NCI-H510A (cell line): ENCODE measurements around the gene PET117.
"Not testable (repeated sequence)": the region's sequence is repeated elsewhere in the genome, so short reads cannot be mapped to it uniquely, and the experiment has no call there.

ENCODE experiments used
- DNase-seq: peaks from one replicate; lab custom pipeline; 2025; lab: John Stamatoyannopoulos, UW

The PET117 gene, protein sequence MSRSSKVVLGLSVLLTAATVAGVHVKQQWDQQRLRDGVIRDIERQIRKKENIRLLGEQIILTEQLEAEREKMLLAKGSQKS

GRCh38 chr20:18137412-18138265 lies at the start of gene PET117, which contains the start of gene KAT14:
Gene PET117 (plus strand): TSS chr20:18137863. CDS start chr20:18137956, 93 bp downstream.
Gene KAT14 (plus strand): TSS chr20:18137863. CDS start chr20:18142661, 4,798 bp downstream.
- peak; percentile 93 for DNase-seq

GRCh38 chr20:18088298-18088697 lies 49.4 kb upstream of the PET117 start:
- not testable (repeated sequence) for DNase-seq

- DNase-seq = not testable (repeated sequence)
Observed at GRCh38 chr20:18088841-18089240, 48.8 kb upstream of the PET117 start.

DNA sequence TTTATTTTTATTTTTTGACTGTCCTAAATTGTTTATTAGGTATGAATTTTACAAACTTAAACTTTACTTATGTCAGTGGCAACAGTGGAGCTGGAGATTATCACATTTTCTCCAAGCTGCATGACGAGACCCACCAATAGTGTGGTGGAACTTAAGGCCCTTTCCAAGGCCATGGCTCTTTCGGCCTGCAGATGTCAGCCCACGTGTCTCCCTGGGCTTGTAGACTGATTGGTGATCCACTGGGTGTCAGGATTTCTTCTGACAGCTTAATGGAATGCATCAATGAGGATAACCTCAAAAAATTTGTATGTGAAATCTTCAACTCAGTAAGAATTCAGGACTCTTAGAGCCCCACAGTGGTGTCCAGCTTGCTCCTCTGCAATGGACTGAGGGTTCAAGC lies 47.6 kb upstream of the PET117 start:
- no peak for DNase-seq

DNA sequence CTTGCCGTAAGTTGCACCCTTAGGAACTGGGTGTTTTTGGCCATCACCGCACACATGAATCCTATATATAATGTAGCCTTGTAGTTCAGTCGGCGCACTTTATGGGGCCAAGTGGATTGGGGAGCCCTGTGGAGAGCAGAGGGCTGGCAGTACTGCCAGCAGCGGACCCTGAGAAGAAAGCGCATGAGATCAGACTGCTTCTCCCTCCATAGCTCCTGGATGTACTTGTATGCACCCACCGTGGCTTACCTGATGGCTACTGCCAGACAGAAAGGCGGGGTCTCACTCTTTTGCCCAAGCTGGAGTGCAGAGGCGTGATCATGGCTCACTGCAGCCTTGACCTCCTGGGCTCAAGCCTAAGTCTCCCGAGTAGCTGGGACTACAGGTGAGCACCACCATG lies 47.2 kb upstream of the PET117 start:
- no peak for DNase-seq

DNA sequence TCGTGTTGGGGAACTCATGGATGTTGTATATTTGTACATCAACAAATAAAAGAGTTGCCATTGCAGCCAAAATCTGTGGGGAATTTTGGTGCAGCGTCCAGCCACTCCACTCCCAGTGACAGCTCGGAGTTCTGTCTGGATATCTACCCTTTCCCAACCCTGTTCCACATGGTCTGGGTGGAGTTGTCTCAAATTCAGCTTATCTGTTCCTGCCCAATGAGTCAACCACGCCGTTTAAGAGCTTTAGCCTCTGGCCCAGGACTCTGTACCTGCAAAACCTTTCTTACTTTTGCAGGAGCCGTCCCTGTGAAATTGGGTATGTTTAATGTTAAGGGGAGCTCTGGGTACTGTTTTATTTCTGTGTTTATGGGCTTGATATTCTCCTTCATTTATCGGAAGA lies 46.0 kb upstream of the PET117 start:
- no peak for DNase-seq

DNA sequence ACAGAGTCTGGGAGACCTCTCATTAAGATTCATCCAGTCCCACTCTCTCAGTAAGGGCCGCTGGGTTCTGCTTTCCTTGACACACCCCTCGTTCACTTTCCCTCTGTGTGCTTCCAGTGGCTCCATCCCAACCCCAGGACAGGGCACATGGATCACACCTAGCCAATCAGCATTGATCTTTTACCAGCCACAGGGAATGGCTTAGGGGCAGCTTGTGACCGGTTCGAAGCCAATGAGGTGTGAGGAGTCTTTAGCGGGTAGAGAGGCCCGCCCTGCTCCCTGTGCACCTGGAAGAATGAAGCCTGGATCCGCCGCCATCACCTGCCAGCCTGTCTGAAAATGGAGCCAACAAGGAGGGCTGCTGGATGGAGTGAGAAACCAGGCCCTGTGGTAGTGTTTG lies 44.8 kb upstream of the PET117 start:
- no peak for DNase-seq

GRCh38 chr20:18093388-18093787 lies 44.3 kb upstream of the PET117 start:
- no peak for DNase-seq

GRCh38 chr20:18094191-18094590 lies 43.5 kb upstream of the PET117 start:
- DNase-seq = no peak

GRCh38 chr20:18100569-18100968 lies 37.1 kb upstream of the PET117 start:
- not testable (repeated sequence) for DNase-seq

DNA sequence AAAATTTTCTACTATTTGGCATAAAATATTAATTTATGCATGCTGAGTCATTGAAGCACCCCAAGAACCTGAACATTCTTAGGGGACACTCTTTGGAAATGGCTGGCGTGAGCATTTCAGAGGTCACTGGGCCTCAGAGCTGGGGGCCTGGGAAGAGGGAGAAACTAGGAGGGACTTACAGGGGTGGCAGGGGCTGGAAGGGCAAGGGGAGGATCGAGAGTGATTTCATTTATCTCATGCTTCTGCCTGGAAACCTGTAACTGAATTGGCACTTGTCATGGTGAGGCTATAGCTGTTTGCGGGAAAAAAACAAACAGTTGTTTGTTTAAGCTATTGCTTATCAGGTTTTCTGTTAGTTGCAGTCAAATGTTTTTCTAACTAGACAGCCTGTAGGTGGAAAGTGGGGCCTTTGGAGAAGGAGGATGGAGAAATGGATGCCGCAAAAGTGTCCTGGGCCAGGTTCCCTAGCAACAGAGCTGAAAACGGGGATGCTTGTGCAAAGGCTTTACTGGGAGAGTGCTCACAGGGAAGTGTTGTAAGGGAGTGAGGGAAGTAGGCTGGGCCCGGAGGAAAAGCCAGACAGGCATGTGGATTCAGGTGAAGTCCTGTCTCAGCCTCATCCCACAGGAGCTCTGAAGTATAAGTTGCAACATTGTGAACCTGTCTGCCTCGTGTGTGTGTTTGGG lies 36.4 kb upstream of the PET117 start:
- no peak for DNase-seq

DNA sequence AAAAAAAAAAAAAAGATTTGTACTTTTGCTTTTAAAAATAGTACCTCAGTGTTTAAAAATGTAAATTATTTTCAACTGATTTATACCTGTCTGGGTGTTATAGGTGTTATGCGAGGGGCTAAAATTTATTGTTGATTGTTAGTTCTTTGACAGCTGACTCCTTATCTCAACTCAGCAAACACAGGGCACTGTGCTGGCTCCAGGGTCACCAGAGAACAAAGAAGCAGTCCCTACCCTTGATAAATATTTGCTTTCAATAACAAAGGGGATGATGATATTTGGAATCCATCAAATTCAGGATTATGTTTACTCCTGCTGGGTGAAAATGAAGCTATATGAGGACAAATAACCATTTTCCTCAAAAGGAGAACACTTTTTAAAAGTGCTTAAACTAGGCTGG lies 34.2 kb upstream of the PET117 start:
- DNase-seq = no peak

DNA sequence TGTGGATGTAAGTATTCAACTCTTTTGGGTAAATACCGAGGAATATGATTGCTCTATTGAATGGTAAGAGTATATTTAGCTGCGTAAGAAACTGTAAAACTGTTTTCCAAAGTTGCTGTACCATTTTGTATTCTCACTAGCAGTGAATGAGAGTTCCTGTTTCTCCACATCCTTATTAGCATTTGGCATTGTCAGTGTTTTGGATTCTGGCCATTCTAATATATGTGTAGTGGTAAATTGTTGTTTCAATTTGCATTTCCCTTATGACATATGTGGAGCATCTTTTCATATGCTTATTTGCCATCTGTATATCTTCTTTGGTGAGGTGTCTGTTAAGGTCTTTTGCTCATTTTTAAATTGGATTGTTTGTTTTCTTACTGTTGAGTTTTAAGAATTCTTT lies 29.3 kb upstream of the PET117 start:
- no peak for DNase-seq

- not testable (repeated sequence) for DNase-seq
Observed at GRCh38 chr20:18128574-18128973, 9.1 kb upstream of the PET117 start.

DNA sequence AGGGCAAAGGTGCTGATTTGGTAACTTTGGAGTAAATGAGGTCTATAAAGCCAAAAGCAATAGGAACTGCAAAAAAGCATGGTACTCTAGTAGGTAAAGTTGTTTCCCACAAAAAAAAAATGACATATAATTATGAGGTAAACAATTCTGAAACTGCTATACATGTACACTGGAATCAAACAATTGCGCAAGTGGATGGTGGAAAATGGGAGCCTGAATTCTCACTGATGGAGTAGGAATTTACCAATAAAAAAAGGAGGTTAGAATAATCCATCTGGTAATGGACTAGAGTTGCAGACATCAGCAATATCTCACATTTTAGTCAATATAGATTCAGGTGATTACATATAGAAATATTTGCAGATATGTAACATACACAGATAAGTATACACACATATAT lies 5.0 kb upstream of the PET117 start:
- DNase-seq = no peak

GRCh38 chr20:18133962-18134361 lies 3.7 kb upstream of the PET117 start:
- DNase-seq = no peak

GRCh38 chr20:18138266-18138582 lies 561 bp downstream of the PET117 start:
- no peak for DNase-seq

DNA sequence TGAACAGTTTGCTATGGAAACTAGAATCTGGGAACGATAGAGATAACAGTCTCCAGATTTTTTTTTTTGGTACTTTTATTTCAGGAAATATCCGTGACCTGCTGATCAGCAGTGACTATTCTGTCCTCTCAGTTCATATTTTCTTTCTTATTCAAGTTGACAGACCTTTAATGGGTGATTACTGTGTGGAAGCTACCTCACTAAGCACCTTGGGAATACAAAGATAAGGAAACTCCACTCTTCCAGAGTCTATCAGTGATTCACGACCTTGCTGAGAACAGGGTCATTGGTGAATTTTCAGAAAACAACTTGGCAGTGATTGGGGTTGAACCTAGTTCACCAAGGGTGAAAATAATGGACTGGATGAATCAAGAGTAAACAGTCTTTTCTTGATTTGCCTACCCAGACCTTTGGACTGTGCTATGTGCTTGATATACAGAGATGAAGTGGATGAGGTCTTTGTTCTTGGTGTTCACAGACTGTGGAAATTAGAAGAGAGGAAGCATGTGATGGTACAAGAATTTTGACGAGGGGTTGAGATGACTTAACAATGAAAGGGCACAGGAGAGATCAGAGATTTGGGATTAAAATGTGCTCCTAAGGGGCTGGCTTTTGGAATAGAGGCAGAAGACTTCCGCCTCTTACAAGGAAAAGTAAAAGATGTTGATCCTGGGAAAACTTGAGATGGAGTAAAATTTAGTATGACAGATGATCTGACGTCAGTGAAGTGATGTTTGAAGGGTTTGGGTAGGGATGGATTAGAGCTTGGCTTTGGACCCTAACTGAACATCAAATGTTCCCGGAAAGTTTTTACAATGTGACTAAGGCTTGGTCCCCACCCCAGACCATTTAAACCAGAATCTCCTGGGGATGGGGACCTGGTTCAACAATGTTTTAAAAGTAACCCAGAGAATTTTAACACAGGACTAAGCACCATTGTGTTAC lies 1.2 kb downstream of the PET117 start:
- DNase-seq = no peak

DNA sequence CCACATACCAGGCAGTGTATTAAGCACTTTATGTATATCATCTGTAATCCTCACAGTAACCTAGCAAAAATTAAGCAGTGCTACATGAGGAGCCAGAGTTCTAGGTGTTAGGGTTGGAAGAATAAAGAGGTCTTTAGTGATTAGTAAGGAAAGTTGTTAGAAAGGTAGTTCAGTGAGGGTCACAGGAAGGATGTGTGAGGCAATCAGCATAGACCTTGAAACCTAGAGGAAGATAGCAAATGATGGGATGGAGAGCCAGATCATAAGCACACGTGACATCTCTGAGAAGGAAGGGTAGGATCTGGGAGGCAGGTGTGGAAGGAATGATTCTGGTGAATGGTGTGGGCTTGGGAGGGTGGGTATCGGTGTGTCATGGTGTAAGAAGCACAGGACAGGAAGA lies 2.2 kb downstream of the PET117 start:
- DNase-seq = no peak

DNA sequence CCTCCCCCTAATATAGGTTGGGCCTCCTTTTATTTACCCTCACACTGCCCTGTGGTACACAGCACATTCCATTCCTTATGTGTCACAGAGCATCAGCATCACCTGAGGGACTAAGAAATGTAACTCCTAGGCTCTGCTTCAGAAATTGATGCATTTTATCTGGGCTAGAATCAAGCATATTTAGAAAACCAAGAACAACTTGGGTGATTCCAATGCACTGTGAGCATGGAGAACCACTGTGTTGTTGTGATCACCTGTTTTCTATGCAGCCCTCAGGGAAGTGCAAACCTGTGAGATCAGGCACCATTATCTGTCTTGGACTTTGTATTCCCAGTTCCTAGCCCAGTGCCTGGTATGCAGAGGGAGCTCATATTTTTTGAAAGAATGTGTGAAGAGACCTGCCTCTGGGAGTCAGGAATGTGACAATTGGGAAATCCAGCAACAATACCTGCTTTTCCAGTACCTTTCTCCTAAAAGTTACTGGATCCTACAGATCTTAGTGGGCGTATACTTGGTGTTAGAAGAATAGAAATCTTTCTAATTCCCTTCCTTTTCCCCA lies 7.0 kb downstream of the PET117 start:
- DNase-seq = no peak

DNA sequence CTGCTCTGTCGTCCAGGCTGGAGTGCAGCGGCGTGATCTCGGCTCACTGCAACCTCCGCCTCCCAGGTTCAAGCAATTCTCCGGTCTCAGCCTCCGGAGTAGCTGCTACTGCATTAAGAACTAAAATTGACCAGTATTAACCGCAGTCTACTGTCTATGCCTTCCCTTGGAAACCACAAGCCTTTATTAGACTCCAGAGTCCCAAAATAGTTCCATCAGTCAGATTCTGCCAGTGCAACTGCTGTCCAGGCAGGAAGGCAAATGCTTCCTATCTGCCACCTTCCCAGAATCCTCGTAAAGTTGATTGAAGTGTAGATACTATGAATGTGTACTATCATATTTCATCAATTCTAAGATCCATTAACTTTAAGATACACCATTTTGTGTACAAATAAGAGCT lies 16.7 kb downstream of the PET117 start:
- no peak for DNase-seq

- no peak for DNase-seq
Observed at GRCh38 chr20:18156045-18156444, 18.4 kb downstream of the PET117 start.
